HG02610 (cell line): ENCODE data around the gene ABCA1.
"Not testable (repeated sequence)": the region's sequence is repeated elsewhere in the genome, so short reads cannot be mapped to it uniquely, and the experiment has no call there.

Experiments
- ATAC-seq: cut with Tn5 transposase; IDR thresholded peaks from one replicate; pipeline ENCODE4 v1.9.1; 2021; ENCODE audit warnings: mild to moderate bottlenecking, moderate library complexity; ENCODE audit not compliant: unreplicated experiment

ABCA1 gene

DNA sequence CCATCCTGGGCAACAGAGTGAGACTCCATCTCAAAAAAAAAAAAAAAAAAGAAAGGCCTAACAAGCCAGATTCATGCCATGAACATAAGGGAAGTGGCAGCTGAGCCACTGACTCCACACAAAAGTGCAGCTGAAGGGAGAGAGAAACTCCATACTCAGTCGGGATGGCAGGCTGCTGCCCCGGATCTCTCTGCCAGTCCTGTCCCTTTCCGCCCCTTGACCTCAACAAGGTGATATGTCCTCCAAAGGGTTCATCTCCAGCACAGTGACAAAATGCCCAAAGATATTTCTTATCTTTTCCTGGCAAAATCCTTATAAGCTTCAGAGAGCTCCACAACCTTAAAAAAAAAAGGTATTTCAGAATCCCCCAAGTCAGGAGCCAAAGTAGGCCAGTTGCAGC, 52.6 kb downstream of the ABCA1 start:
- no peak for ATAC-seq

DNA sequence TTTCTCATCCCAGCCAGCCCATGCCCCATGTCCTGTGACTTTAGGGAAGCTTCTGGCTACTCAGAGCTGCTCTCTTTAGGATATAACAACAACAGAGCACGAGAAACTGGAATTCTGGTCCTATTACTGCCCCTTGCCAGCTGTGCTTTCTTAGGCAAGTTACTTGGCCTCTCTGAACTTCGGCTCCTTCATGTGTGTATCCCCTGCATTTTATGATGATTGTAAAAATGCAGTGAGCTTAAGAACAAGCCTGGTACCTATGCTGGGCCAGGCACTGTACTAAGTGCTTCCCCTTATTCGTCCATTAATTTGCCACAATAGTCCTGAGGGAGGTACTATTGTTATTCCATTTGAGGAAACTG, 54.5 kb downstream of the ABCA1 start:
- ATAC-seq, result no peak

DNA sequence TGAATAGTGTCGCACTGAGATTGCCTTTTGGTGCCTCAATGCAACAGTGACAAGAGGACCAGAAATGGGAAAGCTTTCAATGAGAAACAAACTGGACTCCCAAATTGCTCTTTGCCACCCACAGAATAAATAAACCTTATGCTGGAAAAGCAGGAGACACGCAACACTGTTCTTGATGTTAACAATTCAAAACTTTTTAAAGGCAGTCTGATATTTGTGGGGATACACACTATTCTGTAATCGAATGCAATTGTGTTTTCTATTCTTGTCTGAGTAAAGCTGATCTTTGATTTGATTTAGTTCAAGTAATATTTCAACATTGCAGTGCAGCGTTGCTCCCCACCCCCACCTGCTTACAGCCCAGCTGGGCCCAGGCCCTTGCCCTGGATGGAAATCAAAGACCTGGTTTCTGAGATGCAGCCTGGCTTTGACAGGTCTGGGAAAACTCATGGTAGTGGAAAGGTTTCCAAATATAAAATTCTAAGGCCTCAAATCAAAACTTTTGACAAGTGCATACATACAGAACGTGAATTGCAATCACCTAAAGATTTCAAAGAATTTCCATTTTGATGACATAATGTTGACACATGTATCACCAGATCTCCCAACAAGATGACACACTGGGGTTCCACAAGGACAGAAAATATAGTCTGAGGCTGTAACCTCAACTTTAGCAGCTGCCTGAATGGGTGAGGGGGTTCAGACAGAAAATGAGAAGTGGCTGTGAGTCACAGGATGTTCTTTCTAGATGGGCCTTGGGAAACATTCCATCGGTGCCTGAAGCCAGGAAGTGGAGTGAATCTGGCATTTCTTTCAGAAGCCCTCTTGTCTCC, 55.1 kb downstream of the ABCA1 start:
- no peak for ATAC-seq

DNA sequence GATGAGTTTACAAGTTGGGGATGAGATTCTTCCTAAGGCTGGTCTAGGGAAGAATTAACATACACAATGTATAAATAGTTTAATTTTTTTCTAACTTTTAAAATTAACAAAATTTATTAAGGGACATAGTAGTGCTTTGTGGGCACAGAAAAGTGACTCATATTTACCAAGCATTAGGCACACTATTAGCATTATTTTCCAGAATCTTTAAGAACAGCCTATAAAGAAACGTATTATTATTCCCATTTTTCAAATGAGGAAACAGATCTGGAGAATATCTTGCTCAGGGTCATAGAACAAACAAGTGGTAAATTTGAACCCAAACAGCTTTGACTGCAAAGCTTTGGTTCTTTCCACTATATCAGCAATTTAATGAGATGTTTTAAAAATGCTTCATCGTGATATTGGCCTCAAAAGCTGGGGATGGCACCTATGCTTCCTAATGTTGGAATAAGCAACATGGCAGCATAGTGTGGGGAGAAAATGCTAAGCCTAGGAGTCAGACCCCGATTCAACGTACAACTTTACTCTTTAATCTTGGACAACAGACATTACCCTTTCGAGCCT, 55.9 kb downstream of the ABCA1 start:
- no peak for ATAC-seq

DNA sequence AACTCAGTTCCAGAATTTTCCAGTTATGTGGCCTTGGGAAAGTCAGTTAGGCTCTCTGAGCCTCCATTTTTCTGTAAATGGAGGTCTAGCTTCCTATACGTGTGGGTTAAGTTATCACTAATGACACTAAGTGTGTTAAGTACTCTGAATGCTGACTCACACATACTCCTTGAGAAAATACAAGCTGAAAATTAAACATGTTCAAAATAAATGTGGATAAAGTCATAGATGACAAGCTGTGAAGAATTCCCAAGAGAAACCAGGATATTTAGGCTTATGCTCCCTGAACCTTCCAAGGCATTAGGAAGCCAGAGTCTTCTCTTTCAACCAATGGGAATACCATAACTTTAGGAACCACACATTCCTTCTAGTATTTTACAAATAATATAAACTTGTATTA, 58.1 kb downstream of the ABCA1 start:
- ATAC-seq, result no peak

DNA sequence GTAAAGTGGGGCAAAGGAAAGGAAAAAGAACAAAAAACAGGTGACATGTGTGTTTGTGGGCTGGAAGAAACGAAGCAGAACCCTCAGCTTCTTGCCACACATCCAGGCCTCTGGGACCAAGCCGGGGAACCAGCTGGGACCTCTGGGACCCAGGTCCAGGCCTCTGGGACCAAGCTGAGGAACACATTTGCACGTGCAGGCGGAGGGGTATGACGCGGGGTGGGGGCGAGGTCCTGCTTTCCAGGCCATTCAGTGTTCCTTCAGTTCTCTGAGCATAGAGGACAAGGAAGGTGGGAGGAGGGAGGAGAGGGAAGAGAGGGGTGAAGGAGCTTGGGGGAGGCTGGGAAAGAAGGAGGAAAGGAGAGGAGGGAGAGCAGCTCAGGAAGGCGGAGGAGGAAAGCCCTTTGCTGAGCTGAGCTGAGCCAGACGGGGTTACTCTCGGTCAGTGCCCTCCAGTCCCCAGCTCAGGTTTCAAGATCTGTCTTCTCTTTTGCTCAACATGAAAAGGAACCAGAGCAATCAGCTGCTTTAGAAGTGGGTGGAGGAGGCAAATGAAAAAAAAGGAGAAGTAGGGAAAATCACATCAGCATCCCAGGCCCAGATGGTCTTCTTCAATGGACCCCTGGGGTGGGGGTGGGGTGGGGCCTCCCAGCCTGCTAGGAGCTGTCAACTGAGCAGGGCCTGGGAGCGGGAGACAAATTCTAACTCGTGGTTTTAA, 59.1 kb downstream of the ABCA1 start:
- ATAC-seq, result peak; percentile 95

DNA sequence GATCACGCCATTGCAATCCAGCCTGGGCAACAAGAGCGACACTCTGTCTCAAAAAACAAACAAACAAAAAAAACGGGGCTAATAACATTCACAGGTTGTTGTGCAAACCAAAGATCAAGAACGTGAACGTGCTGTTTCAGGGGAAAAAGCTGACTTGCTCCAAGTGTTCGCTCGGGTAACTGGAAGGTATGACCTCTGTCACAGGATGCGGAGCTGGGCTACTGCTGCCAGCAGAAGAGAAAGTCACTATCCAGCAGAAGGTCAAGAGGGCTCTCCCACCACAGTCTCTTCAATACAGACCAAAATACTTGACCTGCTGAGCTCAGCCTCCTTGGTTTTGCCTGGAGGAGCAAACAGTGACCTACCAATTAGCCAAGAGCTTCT, 59.7 kb downstream of the ABCA1 start:
- no peak for ATAC-seq

DNA sequence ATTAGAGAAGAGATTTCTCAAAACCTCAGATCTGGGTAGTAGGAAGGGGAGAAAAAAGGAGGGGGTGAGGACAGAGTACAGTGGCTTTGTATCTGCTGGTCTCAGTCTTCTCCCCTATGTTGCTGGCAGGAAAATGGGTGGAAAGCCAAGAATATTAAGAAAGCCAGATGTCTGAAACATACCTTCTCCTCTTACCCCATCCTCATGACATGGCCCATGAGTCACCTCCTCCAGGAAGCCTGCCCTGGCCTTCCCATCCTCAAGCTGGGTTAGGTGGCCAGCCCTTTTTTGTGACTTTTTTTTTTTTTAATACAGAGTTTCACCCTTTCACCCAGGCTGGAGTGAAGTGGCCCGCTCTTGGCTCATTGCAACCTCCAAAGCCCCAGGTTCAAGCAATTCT, 61.8 kb downstream of the ABCA1 start:
- no peak for ATAC-seq

DNA sequence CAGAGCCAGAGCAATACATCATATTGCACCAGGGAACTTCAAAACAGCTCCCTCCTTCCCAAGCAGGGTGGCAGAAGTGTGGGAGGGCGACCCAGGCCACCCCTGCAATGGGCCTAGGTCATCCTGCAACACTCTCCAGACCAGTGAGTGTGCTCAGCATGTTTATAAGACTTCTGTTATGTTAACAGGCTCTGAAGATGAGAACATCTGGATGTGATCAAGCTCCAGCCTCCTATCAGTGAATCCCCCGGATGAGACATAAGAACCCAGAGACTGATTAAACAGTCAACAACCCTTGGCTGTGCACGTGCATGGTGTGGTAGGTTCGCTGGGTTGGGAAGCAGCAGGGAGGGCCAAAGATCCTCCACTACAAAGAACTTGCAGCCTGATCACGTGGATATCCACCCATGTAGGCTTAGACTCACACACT, 63.3 kb downstream of the ABCA1 start:
- ATAC-seq, result no peak

DNA sequence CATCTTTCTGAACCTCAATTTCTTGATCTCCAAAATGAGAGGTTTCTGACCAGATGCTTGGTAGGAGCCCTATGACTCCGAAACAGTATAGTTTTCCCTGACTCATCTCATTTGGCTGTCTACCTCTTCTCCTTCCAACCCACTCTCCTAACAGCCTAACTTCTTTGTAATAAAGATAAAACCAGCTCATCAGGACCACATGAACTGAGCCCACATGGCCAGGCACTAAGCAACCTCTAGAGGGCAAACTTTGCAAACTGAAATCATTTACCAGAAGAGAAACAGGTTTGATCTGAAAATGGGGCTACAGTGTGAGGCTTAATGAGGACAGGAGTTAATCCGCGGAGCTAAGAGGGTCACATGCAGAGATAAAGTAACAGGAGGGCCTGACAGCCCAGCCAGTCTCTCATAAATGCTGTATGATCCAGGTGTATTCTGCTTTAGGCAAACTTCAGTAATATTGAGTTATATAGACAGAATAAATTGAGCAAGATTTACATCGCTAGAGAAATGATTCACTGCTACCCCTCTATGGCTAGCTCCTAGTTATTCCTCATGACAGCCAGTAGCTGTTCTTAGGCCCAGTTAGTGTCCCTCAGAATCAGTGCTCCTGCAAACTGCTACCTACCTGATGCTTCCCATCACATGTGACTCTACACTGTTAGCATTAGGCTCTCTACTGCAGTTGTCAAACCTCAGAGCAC, 64.6 kb downstream of the ABCA1 start:
- ATAC-seq, result peak; percentile 79

DNA sequence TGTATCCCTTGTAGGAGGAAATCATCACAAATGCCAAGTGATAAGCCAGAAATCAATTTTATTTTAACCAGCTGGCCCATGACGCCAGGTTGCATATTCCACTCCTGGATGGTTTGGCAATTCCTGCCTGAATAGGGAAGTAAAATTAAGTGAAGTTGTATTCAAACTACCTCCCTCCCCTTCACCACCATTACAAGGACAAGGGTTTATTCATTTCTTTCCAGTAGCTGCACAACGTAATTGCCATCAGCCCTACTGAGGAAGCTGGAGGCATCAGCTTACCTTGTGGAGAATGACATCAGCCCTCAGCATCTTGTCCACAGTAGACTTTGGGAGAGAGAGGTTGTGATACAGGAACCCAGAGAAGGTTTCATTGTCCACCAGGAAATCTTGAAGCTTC, 66.6 kb downstream of the ABCA1 start:
- ATAC-seq, result no peak

DNA sequence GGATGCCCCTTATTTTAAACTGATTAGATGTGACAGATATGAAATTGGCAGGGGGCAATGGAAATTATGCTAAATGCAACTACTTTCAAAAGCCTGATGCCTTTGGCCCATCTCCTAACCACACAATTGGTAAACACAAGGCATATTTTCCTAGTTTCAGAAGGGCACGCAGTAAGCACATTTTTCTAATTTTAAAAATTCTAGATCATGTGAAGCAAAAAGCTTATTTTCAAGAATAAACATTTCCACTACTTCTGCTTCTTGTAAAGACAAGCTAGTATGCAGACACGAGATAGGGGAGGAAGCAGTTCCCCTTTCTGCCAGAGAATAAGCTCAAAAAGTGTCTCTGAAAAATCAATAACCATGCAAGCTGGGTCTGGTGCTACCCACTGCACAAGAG, 67.7 kb downstream of the ABCA1 start:
- no peak for ATAC-seq

DNA sequence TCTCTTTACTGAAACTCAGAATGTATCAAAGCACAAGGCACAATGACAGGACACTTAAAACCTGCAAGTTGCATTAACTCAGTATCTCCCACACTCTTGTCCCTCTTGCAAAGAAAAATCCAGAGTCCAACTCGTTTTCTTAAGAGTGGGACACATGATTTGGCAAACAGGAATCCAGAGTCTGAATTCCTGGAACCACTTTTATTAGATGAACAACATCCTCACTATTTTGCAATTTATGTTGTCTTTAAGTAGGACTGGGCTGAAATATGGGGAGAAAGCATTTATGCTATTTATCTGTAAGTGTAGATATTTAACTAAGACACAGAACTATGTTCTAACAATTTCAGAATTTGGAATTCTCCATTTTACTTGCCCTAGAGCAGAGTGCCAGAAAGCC, 69.1 kb downstream of the ABCA1 start:
- no peak for ATAC-seq

DNA sequence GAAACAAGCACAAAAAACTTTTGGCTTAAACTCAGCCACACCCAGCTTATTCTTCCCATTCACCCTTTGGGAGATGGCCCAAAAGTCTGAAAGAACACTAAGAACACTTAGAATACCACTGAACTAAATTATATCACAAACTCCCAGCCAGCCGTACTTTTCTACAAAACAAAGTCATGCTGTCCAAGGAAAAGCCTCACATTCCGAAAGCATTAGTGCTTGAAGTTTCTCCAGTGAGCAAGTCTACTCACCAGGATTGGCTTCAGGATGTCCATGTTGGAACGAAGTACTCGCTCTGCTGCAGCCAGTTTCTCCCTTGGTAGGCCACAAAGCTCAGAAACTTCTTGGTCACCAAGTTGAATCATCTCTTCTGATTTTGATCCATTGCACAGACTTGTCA, 69.7 kb downstream of the ABCA1 start:
- ATAC-seq, result no peak

DNA sequence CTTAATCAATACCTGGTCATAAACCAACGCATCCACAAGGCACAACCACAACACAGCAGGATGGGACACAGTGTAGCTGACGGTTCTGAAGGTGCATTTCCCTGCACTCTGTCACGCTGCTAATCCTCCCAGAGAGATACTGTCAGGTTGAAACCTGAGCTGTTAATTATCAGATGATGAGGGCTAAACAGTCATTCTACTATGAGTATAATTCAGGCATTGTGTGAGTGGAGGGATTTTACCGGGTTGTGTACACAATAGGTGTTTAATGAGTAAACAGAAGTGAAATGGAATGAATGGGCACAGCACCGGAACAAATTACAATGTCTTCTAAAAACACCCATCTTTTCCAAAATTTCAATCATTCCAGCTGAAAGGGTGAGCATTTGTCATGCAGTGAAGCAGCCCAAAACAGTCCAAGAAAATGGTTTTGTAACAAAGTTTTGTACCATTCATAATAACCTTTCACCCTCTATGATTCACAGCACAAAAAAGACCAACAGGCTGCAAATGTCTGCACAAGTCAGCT, 71.5 kb downstream of the ABCA1 start:
- peak; percentile 46 for ATAC-seq

DNA sequence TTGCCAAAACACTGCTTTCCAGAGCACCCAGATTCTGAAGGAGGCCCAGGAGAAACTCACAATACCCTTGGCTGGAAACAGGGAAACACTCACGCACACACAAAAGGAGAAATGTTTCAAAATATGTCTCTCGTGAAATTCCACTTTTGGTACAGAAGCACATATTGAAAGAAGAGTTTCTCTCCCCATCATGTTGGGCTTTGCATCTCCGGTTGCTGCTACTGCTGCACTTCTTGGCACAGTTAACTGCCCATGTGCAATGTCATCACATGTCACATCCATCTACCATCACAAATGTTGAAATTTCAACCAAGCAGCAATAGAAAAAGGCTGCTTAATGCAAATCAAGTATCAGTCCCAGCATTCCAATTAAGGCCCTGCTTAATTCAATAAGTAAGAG, 72.1 kb downstream of the ABCA1 start:
- ATAC-seq, result no peak

DNA sequence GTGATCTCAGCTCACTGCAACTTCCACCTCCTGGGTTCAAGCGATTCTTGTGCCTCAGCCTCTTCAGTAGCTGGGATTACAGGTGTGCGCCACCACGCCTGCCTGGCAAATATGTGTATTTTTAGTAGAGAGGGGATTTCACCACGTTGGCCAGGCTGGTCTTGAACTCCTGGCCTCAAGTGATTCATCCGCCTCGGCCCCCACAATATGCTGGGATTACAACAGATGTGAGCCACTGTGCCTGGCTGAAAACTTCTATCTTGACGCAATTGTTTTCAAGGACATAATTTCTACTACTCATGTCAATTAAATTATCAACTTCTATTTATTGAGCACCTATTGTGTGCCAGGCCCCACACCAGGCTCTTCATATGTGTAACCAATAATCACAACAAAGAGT, 72.7 kb downstream of the ABCA1 start:
- ATAC-seq, result not testable (repeated sequence)

DNA sequence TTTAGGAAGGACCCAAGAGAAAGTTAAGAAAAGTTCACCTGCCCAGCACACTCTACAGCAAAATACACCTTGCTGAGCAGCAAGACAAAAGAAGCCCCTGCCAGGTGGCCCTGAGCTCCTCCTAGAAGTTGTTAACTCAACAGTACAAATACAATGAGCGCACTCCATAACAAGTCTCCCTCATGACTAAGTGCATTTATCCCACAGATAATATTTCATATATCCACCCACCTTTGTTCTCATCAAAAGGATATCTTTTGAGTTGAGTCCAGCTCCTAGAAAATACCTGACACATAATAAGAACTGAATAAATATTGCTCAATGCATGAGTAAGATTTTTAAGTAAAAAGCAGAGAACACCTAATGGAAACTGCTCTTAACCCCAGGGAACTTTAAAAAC, 73.3 kb downstream of the ABCA1 start:
- no peak for ATAC-seq

DNA sequence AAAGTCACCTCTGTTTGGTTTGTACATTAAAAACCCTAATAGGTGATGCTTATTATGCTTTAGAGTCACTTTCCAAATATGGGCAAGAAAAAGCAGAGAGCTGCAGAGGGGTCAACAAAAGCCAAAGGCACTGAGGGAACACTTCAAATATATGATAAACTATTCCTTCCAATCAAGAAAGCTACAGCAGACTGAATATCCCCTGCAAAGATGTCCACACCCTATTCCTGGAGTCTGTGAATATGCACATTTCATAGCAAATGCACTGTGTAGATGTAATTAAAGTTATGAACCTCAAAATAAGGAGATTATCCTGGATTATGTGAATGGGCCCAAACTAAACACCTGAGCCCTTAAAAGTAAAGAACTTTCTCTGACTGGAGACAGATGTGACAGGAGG, 74.3 kb downstream of the ABCA1 start:
- ATAC-seq, result no peak

DNA sequence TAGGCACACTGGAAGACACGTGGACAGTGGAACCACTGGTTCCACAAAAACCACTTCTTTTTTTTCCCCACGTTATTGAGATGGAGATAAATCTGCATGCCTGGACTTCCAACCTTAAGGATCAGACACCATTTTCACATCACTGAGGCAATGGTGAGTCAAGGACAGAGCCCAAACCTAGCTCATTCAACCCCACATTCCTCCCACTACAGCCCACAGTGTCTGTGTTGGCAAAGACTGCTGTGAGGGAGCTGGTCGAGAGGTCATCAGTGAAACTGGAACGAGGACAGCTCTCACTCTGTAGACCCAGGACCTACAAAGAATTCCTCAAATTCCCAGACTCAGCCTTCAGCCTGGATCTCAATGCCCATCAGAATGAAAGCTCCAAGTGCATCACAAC, 74.8 kb downstream of the ABCA1 start:
- no peak for ATAC-seq

DNA sequence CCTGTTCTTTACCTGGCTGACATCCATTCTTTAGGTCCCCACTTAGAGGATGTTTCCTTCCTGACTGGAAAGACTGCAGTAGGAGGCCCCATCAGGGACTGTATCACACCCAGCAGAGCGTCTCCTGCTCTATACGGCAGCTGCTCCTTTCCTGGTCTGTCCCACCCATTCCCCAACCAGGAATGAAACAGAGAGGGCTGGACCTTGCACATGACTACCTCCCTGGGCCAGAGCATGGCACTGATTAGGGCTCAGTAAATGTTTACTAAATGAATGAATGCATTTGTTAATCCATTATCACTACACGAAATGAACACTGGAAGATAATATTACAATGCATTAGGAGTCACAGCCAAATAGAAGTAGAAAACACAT, 76.4 kb downstream of the ABCA1 start:
- no peak for ATAC-seq
